H1 (cell line): ENCODE measurements around the gene REM1. TPM values are rescaled to one million over a fixed set of nuclear protein-coding genes. Genes with fewer than 3 reads are reported as not detected.

Source experiments
- CTCF ChIA-PET: fragments of 300-600 bp; sonication (Branson Sonifier 250); formaldehyde crosslinking; loops from one replicate; lab custom pipeline; 2021; ENCODE audit not compliant: partially characterized antibody; lab: Charles Lee
- POLR2A ChIA-PET: fragments of 300-600 bp; sonication (Branson Sonifier 250); formaldehyde crosslinking; loops from one replicate; lab custom pipeline; 2021; ENCODE audit warnings: inconsistent platforms; ENCODE audit not compliant: partially characterized antibody; lab: Charles Lee
- DNase-seq, 2 experiments: peaks; one replicate each; pipeline versions ENCODE4 v3.0.0 to v3.0.0-alpha.2; 2010 to 2022; ENCODE audit warnings: low spot score in 2 of 2, low read depth in 1 of 2, mixed read lengths in 1 of 2
- FAIRE-seq: peaks from 2 replicates; lab custom pipeline; 2011; peaks lifted over from hg19 to GRCh38; lab: Jason Lieb, UNC
- H2AFZ ChIP-seq: 2 replicates; pipeline ENCODE4 v1.8.1; 2012; ENCODE audit warnings: low read length, inconsistent platforms
- H2AK5ac ChIP-seq: 2 replicates; pipeline ENCODE4 v1.6.1; 2013; ENCODE audit warnings: low read depth, low read length
- H2BK120ac ChIP-seq: replicated peaks from 2 replicates; pipeline ENCODE3; 2013; ENCODE audit warnings: low read depth, low read length, inconsistent platforms
- H2BK12ac ChIP-seq: 2 replicates; pipeline ENCODE4 v1.6.1; 2013; ENCODE audit warnings: low read depth, low read length
- H2BK15ac ChIP-seq: 2 replicates; pipeline ENCODE4 v1.6.1; 2013; ENCODE audit warnings: low read length
- H2BK20ac ChIP-seq: 2 replicates; pipeline ENCODE4 v1.6.1; 2013; ENCODE audit warnings: low read length
- H2BK5ac ChIP-seq: 2 replicates; pipeline ENCODE4 v1.6.1; 2013; ENCODE audit warnings: low read depth, low read length
- H3K14ac ChIP-seq: 2 replicates; pipeline ENCODE4 v1.6.1; 2013; ENCODE audit warnings: inconsistent platforms; ENCODE audit not compliant: insufficient read length
- H3K18ac ChIP-seq: 2 replicates; pipeline ENCODE4 v1.6.1; 2013; ENCODE audit warnings: low read length; ENCODE audit errors: extremely low read depth
- H3K23ac ChIP-seq: 2 replicates; pipeline ENCODE4 v1.6.1; 2013; ENCODE audit warnings: inconsistent platforms; ENCODE audit not compliant: insufficient read length
- H3K23me2 ChIP-seq: 2 replicates; pipeline ENCODE4 v1.6.1; 2013; ENCODE audit warnings: low read depth, low read length
- H3K27ac ChIP-seq: 2 replicates; pipeline ENCODE4 v1.6.1; 2011; ENCODE audit warnings: low read depth, low read length, inconsistent platforms
- H3K27me3 ChIP-seq, 4 experiments: replicated peaks in 1 of 4; 1 replicate in 1 of 4; 2 replicates in 3 of 4; pipeline versions ENCODE4 v1.6.1 to v1.8.1; 2011 to 2013; ENCODE audit warnings: low read length in 3 of 4, mild to moderate bottlenecking in 3 of 4, inconsistent platforms in 2 of 4, mixed read lengths in 2 of 4, moderate library complexity in 1 of 4; ENCODE audit not compliant: control insufficient read depth in 3 of 4, insufficient read depth in 3 of 4; ENCODE audit errors: extremely low read depth in 1 of 4
- H3K36me3 ChIP-seq, 4 experiments: 2 replicates each; pipeline versions ENCODE4 v1.6.1 to v1.8.1; 2011 to 2013; ENCODE audit warnings: mild to moderate bottlenecking in 4 of 4, low read length in 3 of 4, moderate library complexity in 2 of 4, control low read depth in 1 of 4, inconsistent platforms in 1 of 4; ENCODE audit not compliant: insufficient read depth in 4 of 4, control insufficient read depth in 2 of 4
- H3K4ac ChIP-seq: replicated peaks from 2 replicates; pipeline ENCODE3; 2013; ENCODE audit warnings: low read length, low read depth, mixed read lengths, inconsistent platforms; ENCODE audit not compliant: insufficient read length
- H3K4me1 ChIP-seq, 4 experiments: replicated peaks in 1 of 4; 1 replicate in 1 of 4; 2 replicates in 3 of 4; pipeline versions ENCODE4 v1.6.1 to v1.8.1; 2011 to 2013; ENCODE audit warnings: low read length in 3 of 4, inconsistent platforms in 2 of 4, mixed read lengths in 1 of 4; ENCODE audit not compliant: insufficient read depth in 4 of 4, control insufficient read depth in 3 of 4
- H3K4me2 ChIP-seq, 2 experiments: 2 replicates each; pipeline versions ENCODE4 v1.6.1 to v1.8.1; 2011 to 2013; ENCODE audit warnings: low read depth in 2 of 2, low read length in 2 of 2, control low read depth in 1 of 2, inconsistent platforms in 1 of 2, mild to moderate bottlenecking in 1 of 2; ENCODE audit not compliant: insufficient read depth in 1 of 2
- H3K4me3 ChIP-seq, 4 experiments: fragments of 200-600, 300-600 bp in 1 of 4; sonication (generic), shearing (Covaris generic), sonication (Bioruptor Twin) in 1 of 4; 2 replicates each; pipeline versions ENCODE4 v1.5.1 to v1.8.1; 2011 to 2016; ENCODE audit warnings: low read length in 4 of 4, low read depth in 3 of 4, control low read depth in 2 of 4, inconsistent platforms in 2 of 4, mild to moderate bottlenecking in 2 of 4, mixed read lengths in 1 of 4, moderate library complexity in 1 of 4; ENCODE audit not compliant: insufficient read depth in 2 of 4; ENCODE audit errors: extremely low read depth in 1 of 4
- H3K56ac ChIP-seq: replicated peaks from 2 replicates; pipeline ENCODE3; 2013; ENCODE audit warnings: low read depth, mild to moderate bottlenecking, mixed read lengths, low read length, inconsistent platforms; ENCODE audit not compliant: insufficient read length
- H3K79me1 ChIP-seq: 2 replicates; pipeline ENCODE4 v1.6.1; 2013; ENCODE audit warnings: low read depth, low read length, control low read depth
- H3K79me2 ChIP-seq, 2 experiments: 2 replicates each; pipeline versions ENCODE4 v1.6.1 to v1.8.1; 2012 to 2013; ENCODE audit warnings: low read length in 2 of 2, mild to moderate bottlenecking in 2 of 2, inconsistent platforms in 1 of 2; ENCODE audit not compliant: insufficient read depth in 2 of 2, control insufficient read depth in 1 of 2
- H3K9ac ChIP-seq, 4 experiments: replicated peaks in 1 of 4; 1 replicate in 1 of 4; 2 replicates in 3 of 4; pipeline versions ENCODE4 v1.6.1 to v1.8.1; 2011 to 2013; ENCODE audit warnings: low read depth in 3 of 4, low read length in 3 of 4, control low read depth in 2 of 4, mild to moderate bottlenecking in 2 of 4, moderate library complexity in 2 of 4, inconsistent platforms in 1 of 4; ENCODE audit errors: extremely low read depth in 1 of 4
- H3K9me3 ChIP-seq, 2 experiments: 2 replicates each; pipeline versions ENCODE4 v1.6.1 to v1.8.1; 2012 to 2013; ENCODE audit warnings: mild to moderate bottlenecking in 2 of 2, moderate library complexity in 2 of 2, control low read depth in 1 of 2, inconsistent platforms in 1 of 2, low read depth in 1 of 2, low read length in 1 of 2, mixed read lengths in 1 of 2; ENCODE audit not compliant: insufficient read depth in 2 of 2
- H4K20me1 ChIP-seq, 2 experiments: replicated peaks in 1 of 2; 2 replicates each; pipeline versions ENCODE3 to v1.8.1; 2011 to 2013; ENCODE audit warnings: inconsistent platforms in 2 of 2, low read length in 2 of 2, mild to moderate bottlenecking in 1 of 2; ENCODE audit not compliant: insufficient read depth in 2 of 2, control insufficient read depth in 1 of 2
- H4K5ac ChIP-seq: 2 replicates; pipeline ENCODE4 v1.6.1; 2013; ENCODE audit warnings: low read length, low read depth, mixed read lengths, inconsistent platforms; ENCODE audit not compliant: insufficient read length
- H4K8ac ChIP-seq: 2 replicates; pipeline ENCODE4 v1.8.0; 2013; ENCODE audit warnings: mild to moderate bottlenecking, moderate library complexity, low read length, inconsistent platforms; ENCODE audit not compliant: insufficient read depth; ENCODE audit errors: extremely low read depth
- H4K91ac ChIP-seq: replicated peaks from 2 replicates; pipeline ENCODE3; 2013; ENCODE audit warnings: low read length, mixed read lengths, inconsistent platforms; ENCODE audit not compliant: insufficient read length
- SUZ12 ChIP-seq: fragments of 200-600 bp; sonication (generic); IDR thresholded peaks from 2 replicates; pipeline ENCODE4 v1.6.1; 2012; ENCODE audit warnings: mild to moderate bottlenecking, inconsistent platforms, low read length, moderate library complexity, mixed read lengths
- WGBS, 2 experiments: shearing (Covaris generic) in 1 of 2; methylation state at CpG; one replicate each; pipeline versions ENCODE4 v1.1.6 to v1.1.7; 2013 to 2015; ENCODE audit warnings: low lambda C conversion rate in 2 of 2, mixed read lengths in 2 of 2, inconsistent platforms in 1 of 2, low coverage in 1 of 2, missing lambda C conversion rate in 1 of 2; ENCODE audit not compliant: insufficient replicate concordance in 2 of 2, insufficient coverage in 1 of 2, insufficient read length in 1 of 2; ENCODE audit errors: extremely low coverage in 1 of 2, missing lambda C conversion rate in 1 of 2; 5-methylcytosine and 5-hydroxymethylcytosine counted together
- long read RNA-seq, 2 experiments: library from RNA in 1 of 2; library from capped mRNA in 1 of 2; stranded (forward); transcript quantifications; one replicate each; pipeline ENCODE4 v2.0.0, GENCODE V29; 2021; ENCODE audit warnings: inconsistent platforms in 1 of 2
- polyA minus RNA-seq, 3 experiments: library from RNA; depleted of rRNA, polyadenylated mRNA; stranded (reverse); fragments of >200 nt; gene quantifications; 1 replicate in 2 of 3; 2 replicates in 1 of 3; pipeline ENCODE4 v1.2.3, GENCODE V29; 2011
- polyA plus RNA-seq, 7 experiments: library from polyadenylated mRNA; depleted of rRNA in 3 of 7; stranded (reverse) in 5 of 7; unstranded in 2 of 7; fragments of >200 nt in 5 of 7; fragments of 200-250 nt in 2 of 7; gene quantifications; 1 replicate in 5 of 7; 2 replicates in 1 of 7; 4 replicates in 1 of 7; pipeline versions ENCODE4 v1.2.1 to v1.2.3, GENCODE V29; 2011 to 2013; ENCODE audit warnings: missing spikeins in 2 of 7, mixed read lengths in 2 of 7
- total RNA-seq: library from RNA; stranded (reverse); fragmentation: NEBNext Ultra II Directional; extraction: Animal tissue kit (Norgen Biotek cat#: 25700); gene quantifications from 2 replicates; pipeline ENCODE4 v1.2.1, GENCODE V29; 2021

The REM1 gene, protein sequence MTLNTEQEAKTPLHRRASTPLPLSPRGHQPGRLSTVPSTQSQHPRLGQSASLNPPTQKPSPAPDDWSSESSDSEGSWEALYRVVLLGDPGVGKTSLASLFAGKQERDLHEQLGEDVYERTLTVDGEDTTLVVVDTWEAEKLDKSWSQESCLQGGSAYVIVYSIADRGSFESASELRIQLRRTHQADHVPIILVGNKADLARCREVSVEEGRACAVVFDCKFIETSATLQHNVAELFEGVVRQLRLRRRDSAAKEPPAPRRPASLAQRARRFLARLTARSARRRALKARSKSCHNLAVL
- total RNA-seq (not detected in 2 replicates), polyA plus RNA-seq (2011; rRNA removed) (0.05 TPM in 2 replicates), polyA minus RNA-seq (2011; rRNA and poly(A)+ RNA removed) (not detected in 2 replicates)
- not detected for polyA plus RNA-seq (2011; cell fraction: cytosol; rRNA removed)
- not detected for polyA plus RNA-seq (2011; cell fraction: nucleus; rRNA removed)
- not detected in 4 replicates for polyA plus RNA-seq (2012, experiment 1 of 2)
- polyA plus RNA-seq (2012, experiment 2 of 2), result not detected
- polyA plus RNA-seq (2013, experiment 1 of 2), result not detected
- polyA plus RNA-seq (2013, experiment 2 of 2), result not detected
- polyA minus RNA-seq (2011; cell fraction: cytosol; rRNA and poly(A)+ RNA removed), result not detected
- not detected for polyA minus RNA-seq (2011; cell fraction: nucleus; rRNA and poly(A)+ RNA removed)
- long read RNA-seq, experiment 1, result 0 reads
- long read RNA-seq, experiment 2, result 0 reads

- H4K91ac ChIP-seq, result no peak within 1 kb of the TSS
- no peaks in the 10 kb centered on the region for H3K4me1 ChIP-seq
- H3K4me2 ChIP-seq, result no peak within 1 kb of the TSS; a peak in 2 of 4 replicates
- WGBS, 2 experiments, result 83% methylated on average over 27 of the region's 33 CpGs; no CpG with 5 or more reads in 1 of the 2 experiments
- H2AK5ac ChIP-seq, result no peak within 1 kb of the TSS
- no peaks in the 10 kb centered on the region for H4K20me1 ChIP-seq
- no peak within 1 kb of the TSS for H3K27ac ChIP-seq
- no peaks in the 10 kb centered on the region for H3K79me1 ChIP-seq
- H2BK5ac ChIP-seq, result no peak within 1 kb of the TSS
- no peaks in the 10 kb centered on the region for H3K27me3 ChIP-seq
- H3K9me3 ChIP-seq, result peaks cover 61 to 73% of the 10 kb centered on the region in 2 experiments
- CTCF ChIA-PET, result interaction anchor here (0.7 to 1.8 kb wide), 3 partner anchors 14 to 28 kb away, joined by 4 to 9 read pairs (median 5); no protein-coding TSS in a partner anchor
- DNase-seq (no peak), FAIRE-seq (no peak)
- no peak within 1 kb of the TSS for H4K5ac ChIP-seq
- H2BK20ac ChIP-seq, result no peak within 1 kb of the TSS
- H2BK120ac ChIP-seq, result no peak within 1 kb of the TSS
- no peak within 1 kb of the TSS for H3K14ac ChIP-seq
- no peak within 1 kb of the TSS for H2BK12ac ChIP-seq
- no peak within 1 kb of the TSS for H3K4ac ChIP-seq
- no peaks in the 10 kb centered on the region for H3K23me2 ChIP-seq
- POLR2A ChIA-PET, result no interaction called here
- no peak for TF ChIP-seq SUZ12
- H3K18ac ChIP-seq, result no peak within 1 kb of the TSS
- H3K4me3 ChIP-seq, result peak within 1 kb of the TSS in 1 of 4 experiments; percentile 31; a peak in 3 of 8 replicates
- no peak within 1 kb of the TSS; the same call in 1 of the 2 replicates for H4K8ac ChIP-seq
- H3K23ac ChIP-seq, result no peak within 1 kb of the TSS
- H3K79me2 ChIP-seq, result no peaks in the 10 kb centered on the region
- no peak within 1 kb of the TSS for H3K9ac ChIP-seq
- no peak within 1 kb of the TSS for H3K56ac ChIP-seq
- no peak within 1 kb of the TSS for H2BK15ac ChIP-seq
- no peak within 1 kb of the TSS for H2AFZ ChIP-seq
- H3K36me3 ChIP-seq, result no peaks in the 10 kb centered on the region
These were observed at the start of gene REM1, which contains the start of gene DEFB124 for GRCh38 chr20:31474758-31475427. Gene REM1, plus strand, starts transcription at chr20:31475288. Its CDS starts 1,158 bp downstream, at chr20:31476446. Gene DEFB124, minus strand, starts transcription at chr20:31475127. Its CDS starts 2,114 bp downstream, at chr20:31473013.
